Fibroblast of the aortic adventitia (primary cell): ENCODE results near the gene OR4B1. TPM values are rescaled to one million over a fixed set of nuclear protein-coding genes. Genes with fewer than 3 reads are reported as not detected.
"Not testable (repeated sequence)": the region's sequence is repeated elsewhere in the genome, so short reads cannot be mapped to it uniquely, and the experiment has no call there.

Experiments
- DNase-seq: peaks from one replicate; pipeline ENCODE4 v3.0.0-alpha.2; 2010; ENCODE audit warnings: low read depth
- H3K4me3 ChIP-seq: 2 replicates; pipeline ENCODE4 v1.5.1; 2011; ENCODE audit warnings: low read depth, mild to moderate bottlenecking, control low read depth, low read length, moderate library complexity
- total RNA-seq: library from RNA; depleted of rRNA; stranded (reverse); fragments of >200 nt; gene quantifications from 2 replicates; pipeline ENCODE4 v1.2.3, GENCODE V29; 2012; ENCODE audit warnings: low replicate concordance
- TF ChIP-seq, protein P1 (sequence below): IDR thresholded peaks from 2 replicates; pipeline ENCODE4 v1.5.1; 2011; ENCODE audit warnings: mild to moderate bottlenecking, low read length, control low read depth, inconsistent platforms; ENCODE audit not compliant: insufficient read depth

OR4B1 gene
- total RNA-seq, 1 donor = not detected

DNA sequence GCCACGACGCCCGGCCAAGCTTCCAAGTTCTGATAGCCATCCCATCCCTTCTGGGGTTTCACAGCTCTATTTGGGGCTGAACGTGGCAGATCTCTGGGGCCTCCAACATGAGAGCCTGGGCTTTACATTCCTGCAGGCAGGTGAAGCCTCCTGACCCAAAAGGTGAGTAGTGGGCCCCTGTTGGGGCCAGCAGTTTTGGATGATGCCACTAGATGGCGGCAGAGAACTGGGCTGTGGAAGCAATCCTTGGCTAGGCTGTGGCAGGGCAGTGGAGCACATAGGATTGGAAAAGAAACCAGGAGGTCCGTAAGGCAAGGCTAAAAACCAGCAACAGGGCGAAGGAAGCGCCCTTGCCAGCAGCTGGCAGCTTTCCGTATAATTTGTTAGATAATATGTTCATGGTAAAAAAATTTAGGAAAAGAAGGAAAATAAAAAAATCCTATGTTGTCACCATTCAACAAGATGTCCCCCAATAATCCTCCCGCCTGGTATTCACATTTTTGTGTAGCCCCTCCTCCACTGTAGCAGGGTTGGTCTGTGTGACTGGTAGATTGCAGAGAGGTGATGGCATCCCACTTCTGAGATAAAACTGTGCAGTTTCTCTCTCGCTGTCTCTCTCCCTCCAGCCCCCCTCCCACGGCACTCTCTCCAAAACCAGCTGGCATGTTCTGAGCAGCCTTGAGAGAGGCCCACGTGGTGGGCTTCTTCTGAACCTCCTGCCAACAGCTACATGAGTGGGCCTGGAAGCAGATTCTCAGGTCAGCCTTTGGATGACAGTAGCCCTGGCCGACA, 43.6 kb upstream of the OR4B1 start:
- TF ChIP-seq, protein P1, sequence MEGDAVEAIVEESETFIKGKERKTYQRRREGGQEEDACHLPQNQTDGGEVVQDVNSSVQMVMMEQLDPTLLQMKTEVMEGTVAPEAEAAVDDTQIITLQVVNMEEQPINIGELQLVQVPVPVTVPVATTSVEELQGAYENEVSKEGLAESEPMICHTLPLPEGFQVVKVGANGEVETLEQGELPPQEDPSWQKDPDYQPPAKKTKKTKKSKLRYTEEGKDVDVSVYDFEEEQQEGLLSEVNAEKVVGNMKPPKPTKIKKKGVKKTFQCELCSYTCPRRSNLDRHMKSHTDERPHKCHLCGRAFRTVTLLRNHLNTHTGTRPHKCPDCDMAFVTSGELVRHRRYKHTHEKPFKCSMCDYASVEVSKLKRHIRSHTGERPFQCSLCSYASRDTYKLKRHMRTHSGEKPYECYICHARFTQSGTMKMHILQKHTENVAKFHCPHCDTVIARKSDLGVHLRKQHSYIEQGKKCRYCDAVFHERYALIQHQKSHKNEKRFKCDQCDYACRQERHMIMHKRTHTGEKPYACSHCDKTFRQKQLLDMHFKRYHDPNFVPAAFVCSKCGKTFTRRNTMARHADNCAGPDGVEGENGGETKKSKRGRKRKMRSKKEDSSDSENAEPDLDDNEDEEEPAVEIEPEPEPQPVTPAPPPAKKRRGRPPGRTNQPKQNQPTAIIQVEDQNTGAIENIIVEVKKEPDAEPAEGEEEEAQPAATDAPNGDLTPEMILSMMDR = peak; percentile 99
- peak; percentile 77 for DNase-seq
- no peak overlapping the region for H3K4me3 ChIP-seq

DNA sequence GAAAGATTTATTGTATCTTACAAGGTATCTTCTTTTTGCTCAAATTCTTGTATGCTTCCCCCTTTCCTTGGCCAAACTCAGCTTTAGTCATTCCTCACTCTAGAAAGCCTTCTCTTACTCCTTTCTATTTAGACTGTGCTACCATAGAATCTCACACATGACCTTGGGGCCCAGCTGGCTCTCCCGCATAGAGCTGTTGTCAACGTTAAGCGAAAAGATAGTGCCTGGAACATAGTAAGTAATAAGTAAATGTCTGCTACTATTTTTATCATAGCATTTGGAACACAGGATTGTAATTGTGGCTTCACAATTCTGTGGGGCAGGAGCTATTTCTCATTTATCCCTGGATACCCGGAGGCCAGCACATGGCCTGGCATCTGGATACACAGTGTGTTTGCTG, 38.9 kb upstream of the OR4B1 start:
- no peak for DNase-seq
- no peak overlapping the region for H3K4me3 ChIP-seq
- TF ChIP-seq, protein P1 = no peak

DNA sequence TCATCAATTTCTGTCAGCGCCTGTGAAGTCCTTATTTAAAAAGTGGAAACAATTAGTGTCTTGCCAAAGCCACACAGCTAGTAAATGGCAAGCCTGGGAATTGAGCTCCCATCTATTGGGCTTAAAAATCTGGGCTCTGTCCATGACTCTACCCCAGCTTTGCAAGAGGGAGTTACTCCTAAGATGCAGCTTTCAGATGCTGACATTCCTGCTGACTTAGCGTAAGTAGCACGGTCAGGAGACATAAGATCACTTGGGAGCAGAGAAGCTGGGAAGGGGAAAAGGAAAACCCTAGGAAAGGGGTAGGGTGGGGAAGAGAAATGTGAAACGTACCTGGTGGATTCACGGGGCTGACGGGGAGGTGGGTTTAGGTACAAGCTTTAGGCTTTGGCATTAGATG, 36.0 kb upstream of the OR4B1 start:
- no peak overlapping the region for H3K4me3 ChIP-seq
- TF ChIP-seq, protein P1 = no peak
- no peak for DNase-seq

DNA sequence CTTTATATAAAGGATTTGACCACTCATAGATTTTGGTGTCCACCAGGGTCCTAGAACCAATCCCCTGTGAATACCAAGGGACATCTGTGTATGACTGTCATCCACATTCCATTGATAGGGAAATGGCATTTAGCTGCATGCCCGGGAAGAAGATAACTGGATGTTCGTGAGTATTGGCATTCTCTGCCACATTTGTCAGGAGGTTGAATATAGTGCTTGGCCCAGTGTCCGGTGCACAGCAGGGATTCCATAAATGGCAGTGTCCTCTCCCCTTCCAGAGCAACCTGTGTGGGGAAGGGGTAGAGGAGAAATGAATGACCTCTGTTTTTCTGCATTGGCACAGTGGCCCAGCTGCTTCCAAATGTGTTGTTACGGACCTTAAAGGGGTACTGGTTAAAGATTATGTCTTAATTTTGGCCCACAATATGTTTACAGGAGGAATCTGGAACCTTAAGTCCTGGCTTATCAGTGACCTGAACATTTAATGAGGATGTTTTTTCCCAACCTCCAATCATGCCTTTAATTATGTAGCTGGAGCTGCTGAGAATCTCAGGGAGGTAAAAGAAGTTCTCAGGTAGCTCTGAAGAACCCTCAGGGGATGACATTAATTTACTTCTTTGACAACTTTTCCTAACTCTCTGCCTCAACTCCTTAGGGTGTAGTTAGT, 33.6 kb upstream of the OR4B1 start:
- TF ChIP-seq, protein P1 = no peak
- H3K4me3 ChIP-seq = no peak overlapping the region
- DNase-seq = no peak

DNA sequence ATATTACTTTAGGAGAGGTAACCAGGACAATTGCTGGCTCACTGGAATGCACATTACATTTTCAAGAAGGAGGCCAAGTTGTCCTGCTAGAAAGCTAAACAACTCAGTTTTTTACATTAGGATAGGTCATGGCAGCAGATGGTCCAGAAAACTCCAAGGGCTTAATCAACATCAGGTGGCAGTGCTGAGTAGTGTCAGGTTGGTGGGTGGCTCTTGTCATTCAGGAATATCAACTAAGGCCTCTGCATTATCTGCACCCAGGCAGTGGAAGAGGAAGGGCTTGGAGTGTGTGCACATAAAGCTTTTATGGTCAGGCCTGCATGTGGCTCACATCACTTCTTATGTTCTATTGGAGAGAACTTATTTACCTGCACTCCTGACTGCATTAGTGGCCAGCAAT, 32.2 kb upstream of the OR4B1 start:
- no peak overlapping the region for H3K4me3 ChIP-seq

DNA sequence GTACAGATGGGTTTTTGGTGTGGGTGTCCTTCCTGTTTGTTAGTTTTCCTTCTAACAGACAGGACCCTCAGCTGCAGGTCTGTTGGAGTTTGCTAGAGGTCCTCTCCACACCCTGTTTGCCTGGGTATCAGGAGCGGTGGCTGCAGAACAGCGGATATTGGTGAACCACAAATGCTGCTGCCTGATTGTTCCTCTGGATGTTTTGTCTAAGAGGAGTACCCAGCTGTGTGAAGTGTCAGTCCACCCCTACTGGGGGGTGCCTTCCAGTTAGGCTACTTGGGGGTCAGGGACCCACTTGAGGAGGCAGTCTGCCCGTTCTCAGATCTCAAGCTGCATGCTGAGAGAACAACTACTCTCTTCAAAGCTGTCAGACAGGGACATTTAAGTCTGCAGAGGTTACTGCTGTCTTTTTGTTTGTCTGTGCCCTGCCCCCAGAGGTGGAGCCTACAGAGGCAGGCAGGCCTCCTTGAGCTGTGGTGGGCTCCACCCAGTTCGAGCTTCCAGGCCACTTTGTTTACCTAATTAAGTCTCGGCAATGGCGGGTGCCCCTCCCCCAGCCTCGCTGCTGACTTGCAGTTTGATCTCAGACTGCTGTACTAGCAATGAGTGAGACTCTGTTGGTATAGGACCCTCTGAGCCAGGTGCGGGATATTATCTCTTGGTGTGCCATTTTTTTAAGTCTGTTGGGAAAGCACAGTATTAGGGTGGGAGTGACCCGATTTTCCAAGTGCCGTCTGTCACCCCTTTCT, 25.5 kb upstream of the OR4B1 start:
- not testable (repeated sequence) for H3K4me3 ChIP-seq, DNase-seq

More for the DNA sequence above, 32.2 kb upstream of the OR4B1 start:
- TF ChIP-seq, protein P1 = no peak
- DNase-seq = no peak

DNA sequence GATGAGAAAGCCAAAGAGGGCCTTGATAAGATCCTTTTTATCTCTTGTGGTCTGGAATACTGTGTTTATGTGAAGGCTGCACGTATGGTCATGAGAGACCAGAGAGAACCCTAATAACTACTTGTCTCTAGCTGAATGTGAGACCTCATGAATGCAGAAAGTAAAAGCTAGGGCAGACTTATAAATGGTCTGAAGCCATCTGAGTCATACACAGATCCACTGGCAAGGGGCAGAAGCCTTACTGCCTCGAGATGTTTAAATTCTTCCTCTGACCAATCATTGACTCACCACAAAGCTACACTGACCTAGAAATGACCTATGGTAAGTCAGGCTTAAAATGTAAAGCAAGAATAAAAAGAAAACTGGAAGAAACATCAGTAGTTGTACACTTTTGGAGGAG, 22.7 kb upstream of the OR4B1 start:
- TF ChIP-seq, protein P1 = no peak
- H3K4me3 ChIP-seq = no peak overlapping the region
- peak; percentile 60 for DNase-seq
